SJSA1 (cell line): ENCODE results near the gene PRR23E. TPM values are rescaled to one million over a fixed set of nuclear protein-coding genes. Genes with fewer than 3 reads are reported as not detected.

Source experiments
- DNase-seq, 2 experiments: peaks; one replicate each; pipeline ENCODE4 v3.0.0-alpha.2; 2015 to 2020; ENCODE audit warnings: low spot score in 2 of 2, low read depth in 1 of 2
- H3K27ac ChIP-seq: fragments of 250-450 bp; sonication (Bioruptor Pico); 2 replicates; pipeline ENCODE4 v1.5.1; 2020; ENCODE audit warnings: mild to moderate bottlenecking, moderate library complexity
- H3K27me3 ChIP-seq: fragments of 250-450 bp; sonication (Bioruptor Pico); replicated peaks from 2 replicates; pipeline ENCODE4 v1.5.1; 2020; ENCODE audit warnings: mild to moderate bottlenecking, moderate library complexity
- H3K36me3 ChIP-seq: fragments of 250-450 bp; sonication (Bioruptor Pico); 2 replicates; pipeline ENCODE4 v1.5.1; 2020; ENCODE audit warnings: mild to moderate bottlenecking
- H3K4me1 ChIP-seq: fragments of 250-450 bp; sonication (Bioruptor Pico); replicated peaks from 2 replicates; pipeline ENCODE4 v1.6.1; 2021; ENCODE audit warnings: mild to moderate bottlenecking
- H3K4me3 ChIP-seq: fragments of 250-450 bp; sonication (Bioruptor Pico); 2 replicates; pipeline ENCODE4 v1.5.1; 2020; ENCODE audit warnings: mild to moderate bottlenecking
- H3K9me3 ChIP-seq: fragments of 250-450 bp; sonication (Bioruptor Pico); replicated peaks from 2 replicates; pipeline ENCODE4 v1.5.1; 2020; ENCODE audit warnings: mild to moderate bottlenecking
- total RNA-seq: library from RNA; depleted of rRNA; stranded (reverse); fragments of >200 nt; shearing (Covaris generic); gene quantifications from 2 replicates; pipeline ENCODE4 v1.2.3, GENCODE V29; 2014

PRR23E gene
- total RNA-seq, 1 experiment from 2014 or later: not detected

GRCh38 chr3:127157171-127157828 lies 35.6 kb upstream of the PRR23E start:
- peaks cover 2% of the 10 kb centered on the region; the same call in 1 of the 2 replicates for H3K4me1 ChIP-seq
- H3K4me3 ChIP-seq: no peak overlapping the region
- H3K9me3 ChIP-seq: 0 out of 2 replicates have a peak, but pooled peaks cover 3% of the 10 kb centered on the region
- H3K27ac ChIP-seq: no peak overlapping the region
- no peak for DNase-seq
- no peaks in the 10 kb centered on the region for H3K27me3 ChIP-seq
- no peaks in the 10 kb centered on the region for H3K36me3 ChIP-seq

GRCh38 chr3:127158614-127159229 lies 34.2 kb upstream of the PRR23E start:
- H3K27me3 ChIP-seq: no peaks in the 10 kb centered on the region
- H3K4me1 ChIP-seq: no peaks in the 10 kb centered on the region
- no peak overlapping the region for H3K4me3 ChIP-seq
- H3K9me3 ChIP-seq: 0 out of 2 replicates have a peak, but pooled peaks cover 3% of the 10 kb centered on the region
- no peaks in the 10 kb centered on the region for H3K36me3 ChIP-seq
- DNase-seq: no peak
- no peak overlapping the region for H3K27ac ChIP-seq

- no peaks in the 10 kb centered on the region for H3K27me3 ChIP-seq
- H3K4me3 ChIP-seq: no peak overlapping the region
- no peak for DNase-seq
- 0 out of 2 replicates have a peak, but pooled peaks cover 3% of the 10 kb centered on the region for H3K9me3 ChIP-seq
- no peaks in the 10 kb centered on the region for H3K4me1 ChIP-seq
- H3K36me3 ChIP-seq: no peaks in the 10 kb centered on the region
- H3K27ac ChIP-seq: no peak overlapping the region
Observed at GRCh38 chr3:127159543-127159942, 33.4 kb upstream of the PRR23E start.

- H3K4me3 ChIP-seq: no peak overlapping the region
- no peaks in the 10 kb centered on the region for H3K36me3 ChIP-seq
- DNase-seq: no peak
- 0 out of 2 replicates have a peak, but pooled peaks cover 3% of the 10 kb centered on the region for H3K9me3 ChIP-seq
- no peak overlapping the region for H3K27ac ChIP-seq
- H3K27me3 ChIP-seq: no peaks in the 10 kb centered on the region
- H3K4me1 ChIP-seq: no peaks in the 10 kb centered on the region
Observed at GRCh38 chr3:127161236-127161635, 31.7 kb upstream of the PRR23E start.

GRCh38 chr3:127161973-127162579 lies 30.9 kb upstream of the PRR23E start:
- Histone ChIP-seq H3K4me3 (no peak overlapping the region), H3K36me3 (no peaks in the 10 kb centered on the region), H3K27ac (no peak overlapping the region), H3K27me3 (no peaks in the 10 kb centered on the region), H3K9me3 (0 out of 2 replicates have a peak, but pooled peaks cover 3% of the 10 kb centered on the region), H3K4me1 (no peaks in the 10 kb centered on the region)
- DNase-seq: no peak

- H3K27ac ChIP-seq: no peak overlapping the region
- H3K27me3 ChIP-seq: no peaks in the 10 kb centered on the region; the same call in 1 of the 2 replicates
- H3K4me3 ChIP-seq: no peak overlapping the region
- H3K4me1 ChIP-seq: no peaks in the 10 kb centered on the region
- H3K36me3 ChIP-seq: no peaks in the 10 kb centered on the region
- DNase-seq: no peak
- 0 out of 2 replicates have a peak, but pooled peaks cover 3% of the 10 kb centered on the region for H3K9me3 ChIP-seq
Observed at GRCh38 chr3:127162947-127163645, 29.8 kb upstream of the PRR23E start.

- H3K36me3 ChIP-seq: no peaks in the 10 kb centered on the region
- H3K27me3 ChIP-seq: no peaks in the 10 kb centered on the region; the same call in 1 of the 2 replicates
- no peak for DNase-seq
- no peaks in the 10 kb centered on the region for H3K4me1 ChIP-seq
- H3K27ac ChIP-seq: no peak overlapping the region
- H3K4me3 ChIP-seq: no peak overlapping the region
- 0 out of 2 replicates have a peak, but pooled peaks cover 3% of the 10 kb centered on the region for H3K9me3 ChIP-seq
Observed at GRCh38 chr3:127164615-127165014, 28.3 kb upstream of the PRR23E start.

GRCh38 chr3:127165036-127165435 lies 27.9 kb upstream of the PRR23E start:
- Histone ChIP-seq H3K4me1 (no peaks in the 10 kb centered on the region), H3K9me3 (0 out of 2 replicates have a peak, but pooled peaks cover 3% of the 10 kb centered on the region), H3K4me3 (no peak overlapping the region), H3K27me3 (no peaks in the 10 kb centered on the region; the same call in 1 of the 2 replicates), H3K27ac (no peak overlapping the region), H3K36me3 (no peaks in the 10 kb centered on the region)
- DNase-seq: no peak

GRCh38 chr3:127165694-127166485 lies 27.0 kb upstream of the PRR23E start:
- Histone ChIP-seq H3K36me3 (no peaks in the 10 kb centered on the region), H3K4me1 (no peaks in the 10 kb centered on the region), H3K27ac (no peak overlapping the region), H3K4me3 (no peak overlapping the region), H3K27me3 (no peaks in the 10 kb centered on the region; the same call in 1 of the 2 replicates), H3K9me3 (0 out of 2 replicates have a peak, but pooled peaks cover 3% of the 10 kb centered on the region)
- DNase-seq: no peak

- no peak overlapping the region for H3K4me3 ChIP-seq
- H3K27ac ChIP-seq: no peak overlapping the region
- H3K36me3 ChIP-seq: no peaks in the 10 kb centered on the region
- H3K27me3 ChIP-seq: no peaks in the 10 kb centered on the region; the same call in 1 of the 2 replicates
- 0 out of 2 replicates have a peak, but pooled peaks cover 3% of the 10 kb centered on the region for H3K9me3 ChIP-seq
- H3K4me1 ChIP-seq: no peaks in the 10 kb centered on the region
- no peak for DNase-seq
Observed at GRCh38 chr3:127166501-127167065, 26.3 kb upstream of the PRR23E start.

GRCh38 chr3:127167315-127168043 lies 25.5 kb upstream of the PRR23E start:
- no peaks in the 10 kb centered on the region for H3K36me3 ChIP-seq
- no peaks in the 10 kb centered on the region for H3K9me3 ChIP-seq
- no peak overlapping the region for H3K4me3 ChIP-seq
- H3K27me3 ChIP-seq: no peaks in the 10 kb centered on the region; the same call in 1 of the 2 replicates
- no peak for DNase-seq
- H3K4me1 ChIP-seq: peaks cover 2% of the 10 kb centered on the region
- H3K27ac ChIP-seq: no peak overlapping the region

- H3K27me3 ChIP-seq: no peaks in the 10 kb centered on the region; the same call in 1 of the 2 replicates
- no peaks in the 10 kb centered on the region for H3K36me3 ChIP-seq
- H3K4me1 ChIP-seq: peaks cover 10% of the 10 kb centered on the region
- H3K9me3 ChIP-seq: no peaks in the 10 kb centered on the region
- DNase-seq: no peak
- H3K27ac ChIP-seq: no peak overlapping the region
- no peak overlapping the region for H3K4me3 ChIP-seq
Observed at GRCh38 chr3:127168271-127168670, 24.7 kb upstream of the PRR23E start.
